ENCODE data around the gene PDGFRA. TPM values are rescaled to one million over a fixed set of nuclear protein-coding genes. Genes with fewer than 3 reads are reported as not detected.

Gene PDGFRA
- total and polyA plus RNA-seq, 9 donors: 192 to 736 (median 245) TPM

GRCh38 chr4:54228546-54228945 lies 547 bp upstream of the PDGFRA start:
- peak overlapping the region; percentile 32 for H3K4me3 ChIP-seq
- H3K27me3 ChIP-seq: no peaks in the 10 kb centered on the region
- DNase-seq: peak in 2 of 5 donors; percentile 35 to 41
- no peaks in the 10 kb centered on the region for H3K36me3 ChIP-seq
- 4 to 7% (median 6%) methylated on average over 8 of the region's 8 CpGs for WGBS, 3 donors
- peaks cover 4% of the 10 kb centered on the region for H3K4me1 ChIP-seq (ENCODE audit: insufficient read depth)
- peak overlapping the region; percentile 59 to 81 for H3K27ac ChIP-seq
- no peaks in the 10 kb centered on the region for H3K9me3 ChIP-seq
- intact Hi-C loops (cut with DNase I): loop anchor here (5.0 to 10.0 kb wide), 13 partner anchors 164 to 1854 kb away; partner anchors contain the start of gene CHIC2 (in 1 of the 4)
- TF ChIP-seq CTCF (IDR thresholded peaks at IDR 0.05) (no peak), POLR2A (IDR thresholded peaks at IDR 0.05) (no peak), EP300 (IDR thresholded peaks at IDR 0.05) (no peak)

DNA sequence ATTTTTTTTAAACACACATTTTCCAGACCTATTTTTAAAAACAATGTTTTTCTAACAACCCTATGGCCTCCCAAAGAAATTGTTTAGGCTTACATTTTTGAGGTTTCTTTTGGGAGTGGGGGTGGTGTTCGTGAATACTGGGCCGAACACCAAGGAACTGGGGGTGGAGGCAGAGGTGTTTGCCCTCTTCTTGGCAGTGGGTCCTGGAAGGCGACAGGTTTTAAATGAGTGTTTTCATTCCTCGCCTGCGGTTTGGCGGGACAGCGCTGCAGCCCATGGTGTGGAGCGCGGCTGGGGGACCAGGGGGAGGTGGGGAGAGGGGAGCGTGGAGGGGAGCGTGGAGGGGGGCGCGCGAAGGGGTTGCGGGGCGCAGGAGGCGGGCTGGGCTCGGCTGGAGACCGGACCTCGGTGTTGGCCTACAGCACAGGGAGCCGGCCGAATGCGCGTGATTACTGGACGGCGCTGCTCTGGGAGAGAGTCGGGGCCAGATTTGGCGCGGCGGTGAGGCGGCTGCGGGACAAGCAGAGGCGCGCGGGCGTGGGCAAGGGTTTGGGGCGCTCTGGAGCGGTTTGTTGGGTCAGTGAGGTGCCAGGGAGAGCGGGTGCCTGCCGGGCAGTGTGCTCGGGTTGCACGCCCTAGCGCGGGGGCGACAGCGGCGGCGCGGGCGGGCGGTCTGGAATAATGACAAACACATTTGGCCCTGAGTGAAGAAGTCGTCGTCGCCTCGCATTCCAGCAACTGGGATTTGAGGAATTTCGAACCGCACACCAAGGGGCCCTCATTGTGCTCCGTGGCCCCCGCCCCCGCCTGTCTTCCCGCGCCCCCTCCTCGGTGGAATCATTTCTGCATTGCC lies 764 bp downstream of the PDGFRA start:
- no peaks in the 10 kb centered on the region for H3K9me3 ChIP-seq
- peak; percentile 41 to 67 (median 58) for DNase-seq
- TF ChIP-seq POLR2A (IDR thresholded peaks at IDR 0.05) (no peak), CTCF (IDR thresholded peaks at IDR 0.05) (no peak), EP300 (IDR thresholded peaks at IDR 0.05) (no peak)
- H3K4me3 ChIP-seq: peak overlapping the region; percentile 68
- H3K36me3 ChIP-seq: no peaks in the 10 kb centered on the region
- peaks cover 4% of the 10 kb centered on the region for H3K4me1 ChIP-seq (ENCODE audit: insufficient read depth)
- H3K27me3 ChIP-seq: no peaks in the 10 kb centered on the region
- WGBS, 3 donors: 1 to 2% (median 1%) methylated on average over 60 to 63 of the region's 63 CpGs
- intact Hi-C loops (cut with DNase I): loop anchor here (5.0 to 10.0 kb wide), 16 partner anchors 165 to 1995 kb away; partner anchors contain the start of gene CHIC2 (in 2 of the 4)
- H3K27ac ChIP-seq: peak overlapping the region; percentile 81 to 84

GRCh38 chr4:54230484-54231418 lies 1.7 kb downstream of the PDGFRA start:
- 1 to 3% (median 2%) methylated on average over 63 of the region's 63 CpGs for WGBS, 3 donors
- no peaks in the 10 kb centered on the region for H3K36me3 ChIP-seq
- peak overlapping the region; percentile 68 for H3K4me3 ChIP-seq
- peak; percentile 45 to 72 (median 60) for DNase-seq
- no peaks in the 10 kb centered on the region for H3K27me3 ChIP-seq
- no peak for TF ChIP-seq CTCF (IDR thresholded peaks at IDR 0.05)
- no peak for TF ChIP-seq EP300 (IDR thresholded peaks at IDR 0.05)
- TF ChIP-seq POLR2A (IDR thresholded peaks at IDR 0.05): no peak
- no peaks in the 10 kb centered on the region for H3K9me3 ChIP-seq
- intact Hi-C loops (cut with DNase I): loop anchor here in 3 of 4 donors (5.0 to 10.0 kb wide), 7 partner anchors 166 to 1996 kb away; partner anchors contain the start of gene CHIC2 (in 1 of the 3)
- no peaks in the 10 kb centered on the region for H3K4me1 ChIP-seq (ENCODE audit: insufficient read depth)
- peak overlapping the region; percentile 81 to 84 for H3K27ac ChIP-seq

GRCh38 chr4:54231419-54231767 lies 2.3 kb downstream of the PDGFRA start:
- no peak for TF ChIP-seq CTCF (IDR thresholded peaks at IDR 0.05)
- TF ChIP-seq EP300 (IDR thresholded peaks at IDR 0.05): no peak
- TF ChIP-seq POLR2A (IDR thresholded peaks at IDR 0.05): no peak
- Histone ChIP-seq H3K27ac (peak overlapping the region; percentile 81 to 84), H3K4me1 (ENCODE audit: insufficient read depth) (no peaks in the 10 kb centered on the region), H3K36me3 (no peaks in the 10 kb centered on the region), H3K4me3 (peak overlapping the region; percentile 68), H3K27me3 (no peaks in the 10 kb centered on the region), H3K9me3 (no peaks in the 10 kb centered on the region)
- WGBS, 3 donors: 0 to 4% (median 3%) methylated on average over 20 of the region's 20 CpGs
- intact Hi-C loops (cut with DNase I): loop anchor here in 3 of 4 donors (5.0 to 10.0 kb wide), 7 partner anchors 167 to 1997 kb away; partner anchors contain the start of gene CHIC2 (in 1 of the 3)
- DNase-seq: peak in 1 of 5 donors; percentile 28

Measured in ovary (tissue), 9 donors.